CD4-positive, alpha-beta T cell treated with Interleukin-21 for 1 hour (primary cell): ENCODE measurements around the gene ARMC8.
"Not testable (repeated sequence)": the region's sequence is repeated elsewhere in the genome, so short reads cannot be mapped to it uniquely, and the experiment has no call there.

Experiments used
- DNase-seq: peaks from one replicate; pipeline ENCODE4 v3.0.0-alpha.2; 2020

Gene ARMC8

GRCh38 chr3:138187296-138188012 lies at the start of gene ARMC8:
Gene ARMC8 (plus strand): TSS chr3:138187301. CDS start chr3:138187555, 254 bp downstream.
- peak; percentile 36 for DNase-seq

GRCh38 chr3:138137861-138138260 lies 49.2 kb upstream of the ARMC8 start:
- DNase-seq, result no peak

GRCh38 chr3:138139691-138140090 lies 47.4 kb upstream of the ARMC8 start:
- no peak for DNase-seq

GRCh38 chr3:138140940-138141339 lies 46.2 kb upstream of the ARMC8 start:
- no peak for DNase-seq

GRCh38 chr3:138142181-138142580 lies 44.9 kb upstream of the ARMC8 start:
- not testable (repeated sequence) for DNase-seq

GRCh38 chr3:138148503-138148902 lies 38.6 kb upstream of the ARMC8 start:
- no peak for DNase-seq

- no peak for DNase-seq
Observed at GRCh38 chr3:138154534-138154933, 32.6 kb upstream of the ARMC8 start.

- DNase-seq, result no peak
Observed at GRCh38 chr3:138157743-138158142, 29.4 kb upstream of the ARMC8 start.

- no peak for DNase-seq
Observed at GRCh38 chr3:138165061-138165460, 22.0 kb upstream of the ARMC8 start.

- no peak for DNase-seq
Observed at GRCh38 chr3:138172625-138173024, 14.5 kb upstream of the ARMC8 start.

GRCh38 chr3:138173769-138174420 lies 13.2 kb upstream of the ARMC8 start:
- no peak for DNase-seq

- peak; percentile 89 for DNase-seq
Observed at GRCh38 chr3:138174421-138175131, 12.5 kb upstream of the ARMC8 start, which contains the start of gene DBR1. Gene DBR1 (minus strand): TSS chr3:138174921. CDS start chr3:138174795, 126 bp downstream.

- DNase-seq, result peak; percentile 59
Observed at GRCh38 chr3:138180375-138181029, 6.6 kb upstream of the ARMC8 start.

- no peak for DNase-seq
Observed at GRCh38 chr3:138184994-138185393, 2.1 kb upstream of the ARMC8 start.

- DNase-seq, result no peak
Observed at GRCh38 chr3:138186221-138186620, 880 bp upstream of the ARMC8 start.

GRCh38 chr3:138186803-138187295 lies 252 bp upstream of the ARMC8 start:
- peak; percentile 92 for DNase-seq

GRCh38 chr3:138188013-138188730 lies 1.1 kb downstream of the ARMC8 start:
- DNase-seq, result no peak

GRCh38 chr3:138195481-138195880 lies 8.4 kb downstream of the ARMC8 start:
- DNase-seq, result no peak

- DNase-seq, result no peak
Observed at GRCh38 chr3:138196023-138196422, 8.9 kb downstream of the ARMC8 start.

GRCh38 chr3:138197058-138197457 lies 10.0 kb downstream of the ARMC8 start:
- no peak for DNase-seq

GRCh38 chr3:138197524-138197923 lies 10.4 kb downstream of the ARMC8 start:
- no peak for DNase-seq

GRCh38 chr3:138199851-138200250 lies 12.8 kb downstream of the ARMC8 start:
- DNase-seq, result no peak
